Activated CD8-positive, alpha-beta memory T cell treated with anti-CD3 and anti-CD28 coated beads, Interleukin-2, amount 10 ng/mL, durations not matched to agents 7 days and 5 days (primary cell): ENCODE results near the gene CDK5RAP3. TPM values are rescaled to one million over a fixed set of nuclear protein-coding genes. Genes with fewer than 3 reads are reported as not detected.
A peak's percentile ranks its signal among the peaks of the same experiment; 100 is the strongest.
"Not testable (repeated sequence)": the region's sequence is repeated elsewhere in the genome, so short reads cannot be mapped to it uniquely, and the experiment has no call there.

Experiments used
- ATAC-seq: fragments of 150-1000 bp; cut with Tn5 transposase; one replicate; pipeline ENCODE4 v1.10.0; 2021; ENCODE audit warnings: moderate library complexity
- CTCF ChIA-PET: fragments of 350-600 bp; sonication (Branson Sonifier 250); formaldehyde crosslinking; loops from one replicate; lab custom pipeline; 2021; ENCODE audit warnings: antibody characterized with exemption; lab: Charles Lee
- DNase-seq: peaks from one replicate; pipeline ENCODE4 v3.0.0-alpha.2; 2020
- H3K27ac Mint-ChIP-seq: one replicate; pipeline ENCODE4 v1.8.0; 2021; ENCODE audit warnings: mild to moderate bottlenecking, mixed read lengths
- H3K27me3 Mint-ChIP-seq: one replicate; pipeline ENCODE4 v1.8.0; 2021; ENCODE audit warnings: mixed read lengths
- H3K36me3 Mint-ChIP-seq: one replicate; pipeline ENCODE4 v1.8.0; 2021; ENCODE audit warnings: mild to moderate bottlenecking, mixed read lengths
- H3K4me1 Mint-ChIP-seq: one replicate; pipeline ENCODE4 v1.8.0; 2021; ENCODE audit warnings: mixed read lengths
- H3K4me3 Mint-ChIP-seq: one replicate; pipeline ENCODE4 v1.8.0; 2021; ENCODE audit warnings: mild to moderate bottlenecking, moderate library complexity, mixed read lengths
- H3K9me3 Mint-ChIP-seq: one replicate; pipeline ENCODE4 v1.8.0; 2022; ENCODE audit warnings: low read depth, mixed read lengths
- total RNA-seq, 2 experiments: library from RNA; stranded (reverse); gene quantifications; one replicate each; pipeline ENCODE4 v1.2.3, GENCODE V29; 2021

CDK5RAP3 gene
- total RNA-seq, 2 experiments from 2014 or later, result 215 to 262 TPM

- H3K4me3 Mint-ChIP-seq, result peak overlapping the region; percentile 76
- H3K9me3 Mint-ChIP-seq, result no peaks in the 10 kb centered on the region
- H3K4me1 Mint-ChIP-seq, result peaks cover 19% of the 10 kb centered on the region
- peaks cover 36% of the 10 kb centered on the region for H3K27me3 Mint-ChIP-seq
- DNase-seq (peak; percentile 83), ATAC-seq (peak; percentile 85)
- CTCF ChIA-PET, result interaction anchor here (0.6 to 4.3 kb wide), 29 partner anchors 9 to 575 kb away, joined by 3 to 30 read pairs (median 4); partner anchors contain the start of genes CDK5RAP3 and PNPO
- peak overlapping the region; percentile 72 for H3K27ac Mint-ChIP-seq
- no peaks in the 10 kb centered on the region for H3K36me3 Mint-ChIP-seq
Measured at GRCh38 chr17:48011405-48012150, 40.7 kb downstream of the CDK5RAP3 start.

- CTCF ChIA-PET, result interaction anchor here (0.6 to 4.3 kb wide), 24 partner anchors 8 to 575 kb away, joined by 3 to 30 read pairs (median 5); partner anchors contain the start of genes CDK5RAP3 and PNPO
- Mint-ChIP-seq H3K27me3 (peaks cover 32% of the 10 kb centered on the region), H3K4me1 (peaks cover 22% of the 10 kb centered on the region), H3K36me3 (no peaks in the 10 kb centered on the region), H3K9me3 (no peaks in the 10 kb centered on the region), H3K4me3 (peak overlapping the region; percentile 76), H3K27ac (peak overlapping the region; percentile 67)
- ATAC-seq (peak; percentile 87), DNase-seq (peak; percentile 82)
Measured at GRCh38 chr17:48012151-48012520, 41.2 kb downstream of the CDK5RAP3 start.

GRCh38 chr17:48012654-48013053 is 41.7 kb downstream of the CDK5RAP3 start:
- no peak overlapping the region for H3K27ac Mint-ChIP-seq
- CTCF ChIA-PET, result interaction anchor here (0.6 to 4.3 kb wide), 14 partner anchors 8 to 574 kb away, joined by 3 to 30 read pairs (median 5); partner anchors contain the start of gene CDK5RAP3
- DNase-seq, result no peak
- no peak for ATAC-seq
- peak overlapping the region; percentile 76 for H3K4me3 Mint-ChIP-seq
- no peaks in the 10 kb centered on the region for H3K9me3 Mint-ChIP-seq
- no peaks in the 10 kb centered on the region for H3K36me3 Mint-ChIP-seq
- peaks cover 29% of the 10 kb centered on the region for H3K27me3 Mint-ChIP-seq
- H3K4me1 Mint-ChIP-seq, result peaks cover 27% of the 10 kb centered on the region

- Mint-ChIP-seq H3K4me3 (no peak overlapping the region), H3K9me3 (no peaks in the 10 kb centered on the region), H3K36me3 (no peaks in the 10 kb centered on the region), H3K4me1 (peaks cover 38% of the 10 kb centered on the region), H3K27me3 (peaks cover 26% of the 10 kb centered on the region), H3K27ac (no peak overlapping the region)
- ATAC-seq, result no peak
- DNase-seq, result no peak
- CTCF ChIA-PET, result interaction anchor here (0.7 to 4.3 kb wide), 12 partner anchors 8 to 173 kb away, joined by 3 to 30 read pairs (median 5); partner anchors contain the start of genes CDK5RAP3 and SCRN2
Measured at GRCh38 chr17:48013876-48014594, 43.1 kb downstream of the CDK5RAP3 start.

GRCh38 chr17:48014595-48015111 is 43.7 kb downstream of the CDK5RAP3 start:
- no peak overlapping the region for H3K4me3 Mint-ChIP-seq
- peaks cover 38% of the 10 kb centered on the region for H3K4me1 Mint-ChIP-seq
- DNase-seq, result no peak
- peaks cover 24% of the 10 kb centered on the region for H3K27me3 Mint-ChIP-seq
- H3K36me3 Mint-ChIP-seq, result no peaks in the 10 kb centered on the region
- CTCF ChIA-PET, result interaction anchor here (0.8 to 4.3 kb wide), 12 partner anchors 11 to 173 kb away, joined by 3 to 30 read pairs (median 4); partner anchors contain the start of genes CDK5RAP3 and SCRN2
- ATAC-seq, result no peak
- no peak overlapping the region for H3K27ac Mint-ChIP-seq
- no peaks in the 10 kb centered on the region for H3K9me3 Mint-ChIP-seq

- Mint-ChIP-seq H3K27me3 (peaks cover 20% of the 10 kb centered on the region), H3K9me3 (no peaks in the 10 kb centered on the region), H3K36me3 (no peaks in the 10 kb centered on the region), H3K4me1 (peaks cover 38% of the 10 kb centered on the region), H3K27ac (peak overlapping the region; percentile 16), H3K4me3 (no peak overlapping the region)
- no peak for DNase-seq
- ATAC-seq, result no peak
- CTCF ChIA-PET, result interaction anchor here (1.3 to 7.4 kb wide), 6 partner anchors 16 to 172 kb away, joined by 5 to 98 read pairs (median 16); partner anchors contain the start of genes CDK5RAP3 and NFE2L1
Measured at GRCh38 chr17:48016112-48016511, 45.2 kb downstream of the CDK5RAP3 start.

- not testable (repeated sequence) for H3K36me3 Mint-ChIP-seq, H3K9me3 Mint-ChIP-seq, DNase-seq
- peaks cover 20% of the 10 kb centered on the region for H3K27me3 Mint-ChIP-seq
- CTCF ChIA-PET, result interaction anchor here (1.0 to 7.4 kb wide), 42 partner anchors 8 to 601 kb away, joined by 3 to 102 read pairs (median 5); partner anchors contain the start of genes CDK5RAP3, COPZ2, HOXB5 and LRRC46
- H3K27ac Mint-ChIP-seq, result peak overlapping the region; percentile 99
- peak; percentile 48 for ATAC-seq
- peak overlapping the region; percentile 67 for H3K4me3 Mint-ChIP-seq
- peaks cover 28% of the 10 kb centered on the region for H3K4me1 Mint-ChIP-seq
Measured at GRCh38 chr17:48017817-48018158, 46.9 kb downstream of the CDK5RAP3 start.

- Mint-ChIP-seq H3K27ac (peak overlapping the region; percentile 16), H3K9me3 (no peaks in the 10 kb centered on the region), H3K4me3 (no peak overlapping the region), H3K4me1 (peaks cover 52% of the 10 kb centered on the region), H3K36me3 (no peaks in the 10 kb centered on the region), H3K27me3 (peaks cover 14% of the 10 kb centered on the region)
- ATAC-seq (no peak), DNase-seq (no peak)
- CTCF ChIA-PET, result interaction anchor here (0.7 to 7.4 kb wide), 7 partner anchors 8 to 659 kb away, joined by 3 to 102 read pairs (median 9); partner anchors contain the start of gene NFE2L1
Measured at GRCh38 chr17:48021934-48022333, 51.0 kb downstream of the CDK5RAP3 start.

- no peak overlapping the region for H3K4me3 Mint-ChIP-seq
- H3K4me1 Mint-ChIP-seq, result peaks cover 45% of the 10 kb centered on the region
- peaks cover 16% of the 10 kb centered on the region for H3K27me3 Mint-ChIP-seq
- no peak for DNase-seq
- no peak overlapping the region for H3K27ac Mint-ChIP-seq
- H3K9me3 Mint-ChIP-seq, result no peaks in the 10 kb centered on the region
- CTCF ChIA-PET, result interaction anchor here (1.1 to 6.4 kb wide), 3 partner anchors 9 to 74 kb away, joined by 3 to 102 read pairs (median 5); no protein-coding TSS in a partner anchor
- no peak for ATAC-seq
- H3K36me3 Mint-ChIP-seq, result no peaks in the 10 kb centered on the region
Measured at GRCh38 chr17:48022901-48023300, 52.0 kb downstream of the CDK5RAP3 start.

- Mint-ChIP-seq H3K27me3 (peaks cover 16% of the 10 kb centered on the region), H3K9me3 (no peaks in the 10 kb centered on the region), H3K27ac (peak overlapping the region; percentile 64), H3K4me1 (peaks cover 39% of the 10 kb centered on the region), H3K36me3 (no peaks in the 10 kb centered on the region), H3K4me3 (peak overlapping the region; percentile 60)
- CTCF ChIA-PET, result interaction anchor here (0.7 to 1.5 kb wide), 3 partner anchors 11 to 107 kb away, joined by 3 read pairs; no protein-coding TSS in a partner anchor
- DNase-seq (peak; percentile 63), ATAC-seq (peak; percentile 10)
Measured at GRCh38 chr17:48023400-48024148, 52.7 kb downstream of the CDK5RAP3 start.

GRCh38 chr17:48024149-48025039 is 53.5 kb downstream of the CDK5RAP3 start:
- Mint-ChIP-seq H3K36me3 (no peaks in the 10 kb centered on the region), H3K4me3 (peak overlapping the region; percentile 84), H3K9me3 (no peaks in the 10 kb centered on the region), H3K27me3 (peaks cover 16% of the 10 kb centered on the region), H3K27ac (peak overlapping the region; percentile 78), H3K4me1 (peaks cover 36% of the 10 kb centered on the region)
- CTCF ChIA-PET, result interaction anchor here (0.7 to 7.4 kb wide), 26 partner anchors 12 to 594 kb away, joined by 3 to 191 read pairs (median 10); partner anchors contain the start of genes CBX1, CDK5RAP3, COPZ2 and HOXB5
- ATAC-seq (peak; percentile 17), DNase-seq (peak; percentile 77)
